Lung microvascular endothelial cell (primary cell): ENCODE data around the gene ROPN1L. TPM values are rescaled to one million over a fixed set of nuclear protein-coding genes. Genes with fewer than 3 reads are reported as not detected.
"Not testable (repeated sequence)": the region's sequence is repeated elsewhere in the genome, so short reads cannot be mapped to it uniquely, and the experiment has no call there.

Experiments used
- DNase-seq, 2 donors: peaks; one replicate each; pipeline versions ENCODE4 v3.0.0 to v3.0.0-alpha.2; 2010; ENCODE audit warnings: low read depth in 2 of 2
- total RNA-seq: library from RNA; depleted of rRNA; stranded (reverse); fragments of >200 nt; gene quantifications from 2 replicates; pipeline ENCODE4 v1.2.1, GENCODE V29; 2014

The ROPN1L gene
- total RNA-seq, 1 donor from 2014 or later: 1.4 TPM

DNA sequence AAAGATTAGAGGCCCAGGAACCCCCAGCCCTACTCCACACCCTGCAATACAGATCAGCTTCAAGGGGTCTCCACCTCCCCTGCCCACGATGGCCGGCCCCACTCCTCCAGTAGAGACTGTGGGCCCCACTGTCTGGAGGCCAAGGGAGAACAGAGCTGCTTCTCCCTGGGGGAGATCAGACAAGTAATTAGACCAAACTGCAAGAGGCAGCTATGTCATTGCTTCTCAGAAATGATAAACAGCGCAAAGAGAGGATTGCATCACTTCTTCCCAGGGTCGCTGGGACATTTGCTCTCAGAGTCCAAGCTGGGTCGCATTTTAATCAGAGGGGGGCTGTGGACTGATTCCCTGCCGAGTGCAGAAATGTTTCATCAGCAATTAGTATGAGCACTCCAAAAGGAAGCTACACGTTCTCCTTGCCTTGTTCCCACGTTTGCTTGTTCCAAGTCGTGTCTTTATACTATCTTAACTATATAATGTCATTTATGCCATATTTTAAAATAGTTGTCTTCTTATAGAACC lies 59.9 kb downstream of the ROPN1L start:
- DNase-seq: no peak

DNA sequence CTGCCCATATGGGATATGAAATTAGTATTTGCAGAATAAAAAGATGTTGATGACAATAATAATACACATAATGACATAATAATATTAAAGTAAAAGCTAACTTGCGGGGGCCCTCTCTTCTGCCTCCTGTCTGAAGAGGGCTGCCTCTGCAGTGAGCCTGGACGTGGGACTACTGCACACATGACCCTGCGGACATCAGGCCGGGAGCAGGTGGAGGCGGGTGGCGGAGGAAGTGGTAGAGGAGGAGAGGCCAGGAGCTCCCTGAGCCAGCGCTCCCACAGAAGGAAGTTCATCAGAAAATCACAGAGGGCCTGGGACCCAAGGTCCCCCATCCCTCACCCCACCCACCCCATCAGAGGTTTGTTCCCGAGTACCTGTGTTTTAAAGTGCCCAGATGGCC lies 60.5 kb downstream of the ROPN1L start:
- no peak for DNase-seq

DNA sequence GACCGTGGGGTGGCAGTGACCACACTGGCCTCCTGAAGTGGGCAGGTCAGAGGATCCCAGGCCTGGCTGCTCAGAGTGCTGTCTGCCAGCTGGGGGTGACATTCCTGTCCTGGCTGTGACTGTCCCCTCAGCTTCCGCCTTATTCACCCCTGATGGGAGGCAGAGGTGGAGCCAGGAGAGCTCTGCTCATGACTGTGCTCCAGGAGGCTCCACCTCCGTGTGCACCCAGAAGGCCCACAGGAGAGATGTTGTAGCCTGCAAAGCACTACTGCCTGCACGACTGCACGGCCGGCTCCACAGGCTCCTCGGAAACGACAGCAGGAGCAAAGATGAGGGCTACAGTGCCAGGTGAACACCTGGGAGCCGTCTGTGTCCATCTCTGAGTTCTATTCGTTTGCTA lies 60.9 kb downstream of the ROPN1L start:
- no peak for DNase-seq

DNA sequence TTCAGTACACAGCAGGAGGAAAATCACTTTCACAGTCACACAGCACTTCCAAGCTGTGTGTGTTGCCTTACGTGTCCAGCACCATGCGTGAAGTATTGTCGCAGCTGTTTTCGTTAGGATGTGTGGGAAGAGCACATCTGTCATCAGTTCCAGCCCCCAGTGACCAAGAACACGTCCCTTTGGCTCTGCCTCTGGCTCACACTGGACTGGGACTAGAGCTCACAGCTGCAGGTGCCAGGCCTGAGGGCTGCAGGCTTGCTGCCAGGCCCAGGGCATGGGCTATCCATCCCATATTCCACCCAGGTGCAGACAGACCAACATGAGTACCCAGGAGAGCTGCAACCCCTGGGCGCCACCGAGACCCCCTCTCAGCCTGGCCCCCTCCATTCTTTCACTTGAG lies 61.6 kb downstream of the ROPN1L start:
- DNase-seq: peak in 1 of 2 donors; percentile 86

DNA sequence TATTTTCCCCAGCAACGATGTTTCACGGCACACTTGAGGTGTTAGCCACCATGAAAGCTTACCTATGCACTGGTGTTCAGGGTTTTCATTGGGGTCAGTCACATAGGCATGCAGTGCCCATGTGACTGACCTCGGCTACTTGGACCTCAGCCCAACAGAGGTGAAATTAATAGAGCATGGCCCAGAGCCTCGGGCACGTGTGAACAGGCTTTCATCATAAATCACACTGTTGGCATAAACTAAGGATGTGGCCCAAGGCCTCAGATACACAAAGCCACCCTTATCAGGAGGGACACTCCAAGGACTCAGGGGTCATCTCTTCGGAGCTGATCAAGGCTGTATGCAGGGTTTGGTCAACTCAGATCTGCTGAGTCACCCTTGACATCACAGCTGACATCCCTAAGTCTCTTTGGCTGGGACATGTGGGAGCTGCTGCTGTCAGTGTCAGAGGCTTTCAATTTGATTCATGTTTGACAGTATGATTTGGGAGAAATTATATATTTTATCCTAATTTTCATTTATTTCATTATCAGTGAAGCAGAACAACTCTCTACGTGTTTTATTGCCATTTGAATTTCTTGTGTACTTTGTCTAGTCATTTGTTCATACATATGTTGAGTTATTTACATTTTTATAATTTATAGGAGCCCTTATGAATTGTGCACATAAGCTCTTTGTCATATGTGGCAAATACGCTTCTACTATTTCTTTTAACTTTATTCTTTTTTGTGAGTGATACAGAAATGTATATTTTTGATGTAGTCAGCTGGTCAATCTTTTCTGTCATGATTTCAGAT lies 62.5 kb downstream of the ROPN1L start:
- peak; percentile 20 to 38 for DNase-seq

DNA sequence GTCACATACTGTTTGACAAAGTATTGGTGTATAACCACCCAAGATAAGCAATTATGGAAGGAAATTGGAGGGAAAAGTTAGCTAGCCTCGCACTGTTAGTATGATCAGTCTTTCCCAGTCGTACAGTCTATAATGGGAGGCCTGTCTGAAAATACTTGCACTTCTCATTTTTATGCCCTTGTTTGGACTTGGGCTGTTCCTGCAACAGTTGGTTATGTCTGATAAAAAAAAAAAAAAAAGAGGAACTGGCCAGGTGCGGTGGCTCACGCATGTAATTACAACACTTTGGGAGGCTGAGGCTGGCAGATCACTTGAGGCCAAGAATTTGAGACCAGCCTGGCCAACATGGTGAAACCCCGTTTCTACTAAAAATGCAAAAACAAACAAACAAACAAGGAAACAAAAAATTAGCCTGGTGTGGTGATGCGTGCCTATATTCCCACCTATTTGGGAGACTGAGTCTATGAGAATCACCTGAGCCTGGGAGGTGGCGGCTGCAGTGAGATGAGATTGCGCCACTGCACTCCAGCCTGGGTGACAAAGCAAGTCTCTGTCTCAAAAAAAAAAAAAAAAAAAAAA lies 63.9 kb downstream of the ROPN1L start:
- DNase-seq: no peak

DNA sequence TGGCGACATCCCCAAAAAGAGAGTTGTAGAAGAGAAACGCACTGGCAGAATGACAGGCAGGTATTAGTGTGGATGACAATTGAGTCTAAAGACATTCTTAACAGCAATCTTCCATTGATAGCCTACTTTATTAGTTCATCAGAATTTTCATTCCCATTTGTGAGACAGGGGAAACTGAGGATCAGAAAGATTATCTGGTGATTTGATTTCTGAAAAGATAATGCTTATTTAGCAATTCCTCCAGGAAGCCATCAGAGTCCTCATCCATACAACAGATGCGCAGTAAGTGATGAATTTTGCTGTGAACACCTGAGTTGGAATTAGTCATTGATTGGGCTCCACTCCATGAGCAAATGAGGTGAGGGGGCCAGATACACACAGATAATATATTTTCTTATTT lies 64.9 kb downstream of the ROPN1L start:
- DNase-seq: no peak

DNA sequence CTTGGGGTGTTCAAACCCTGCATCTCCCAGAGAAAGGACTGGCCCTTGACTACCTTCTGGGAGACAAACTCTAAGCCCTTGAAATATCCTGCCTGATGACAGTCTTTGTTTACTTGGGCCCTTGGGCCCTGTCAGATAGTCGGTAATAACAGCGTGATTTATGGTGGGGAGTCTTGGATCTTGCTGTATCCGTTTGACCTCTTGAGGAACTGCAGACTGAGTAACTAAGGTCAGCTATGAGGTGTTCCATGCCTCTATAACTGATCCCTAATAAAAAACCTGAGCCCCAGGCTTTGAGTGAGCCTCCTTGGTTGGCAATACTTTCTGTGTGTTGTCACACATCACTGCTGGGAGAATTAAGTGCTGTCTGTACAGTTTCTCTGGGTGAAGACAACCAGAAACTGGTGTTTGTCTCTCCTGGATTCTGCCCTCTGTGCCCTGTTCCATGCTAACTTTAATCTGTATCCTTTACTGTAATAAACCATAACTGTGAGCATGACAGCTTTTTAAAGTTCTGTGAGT lies 66.0 kb downstream of the ROPN1L start:
- peak in 1 of 2 donors; percentile 89 for DNase-seq

DNA sequence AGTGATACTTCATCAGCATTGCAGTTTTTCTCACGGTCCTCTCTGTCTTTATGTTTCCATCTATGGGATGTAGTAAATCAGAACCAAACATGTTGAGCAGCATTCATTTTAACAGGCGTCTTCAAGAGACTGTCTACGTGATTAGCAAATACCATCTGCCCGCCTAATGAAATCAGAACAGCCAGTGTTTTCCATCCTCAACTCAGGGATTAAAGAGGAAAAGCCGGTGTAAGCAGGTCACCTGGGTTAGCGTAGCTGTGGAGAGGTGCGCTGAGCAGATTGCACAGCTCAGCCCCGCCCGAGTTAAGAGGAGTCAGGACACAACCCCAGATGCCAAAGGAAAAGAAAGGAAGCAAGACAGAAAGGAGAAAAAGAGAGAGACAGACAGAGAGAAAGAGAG lies 67.9 kb downstream of the ROPN1L start:
- DNase-seq: no peak

DNA sequence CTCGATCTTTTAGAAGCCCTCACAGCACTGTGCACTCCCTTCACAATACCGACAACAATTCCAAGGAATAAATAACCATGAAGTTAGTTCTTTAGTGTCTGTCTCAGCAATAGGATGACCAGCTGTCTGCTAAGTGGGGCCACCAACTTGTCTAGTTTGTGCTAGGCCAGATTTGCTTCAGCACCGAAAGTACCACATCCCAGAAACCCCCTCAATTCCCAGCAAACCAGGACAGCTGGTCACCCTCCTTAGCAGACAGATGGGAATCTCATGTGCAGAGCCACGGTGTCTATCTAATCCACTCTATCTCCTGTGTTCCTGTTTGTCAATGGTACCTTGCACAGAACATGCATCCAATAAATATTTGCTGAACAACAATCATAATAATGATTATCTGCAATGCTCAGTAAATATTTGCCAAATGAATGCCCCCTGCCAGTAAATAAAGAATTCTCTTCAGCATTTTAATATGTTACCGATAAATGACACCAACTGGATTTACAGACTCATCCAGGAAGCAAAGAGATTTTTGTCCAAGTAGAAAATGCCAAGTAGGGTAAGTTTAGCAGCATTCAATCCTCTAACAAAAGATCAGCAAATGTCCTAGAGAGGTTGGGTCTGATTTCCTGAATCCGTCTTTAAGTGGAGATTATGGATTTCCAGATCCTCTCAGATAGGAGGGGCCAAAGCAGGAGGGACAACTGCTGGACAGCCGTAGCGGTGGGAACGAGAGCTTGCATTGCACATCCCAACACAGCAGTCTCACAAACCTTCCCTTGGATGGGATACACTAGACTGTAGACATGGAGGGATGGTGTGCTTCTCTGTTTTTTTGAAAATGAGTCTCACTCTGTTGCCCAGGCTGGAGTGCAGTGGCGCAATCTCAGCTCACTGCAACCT lies 70.3 kb downstream of the ROPN1L start:
- no peak for DNase-seq

DNA sequence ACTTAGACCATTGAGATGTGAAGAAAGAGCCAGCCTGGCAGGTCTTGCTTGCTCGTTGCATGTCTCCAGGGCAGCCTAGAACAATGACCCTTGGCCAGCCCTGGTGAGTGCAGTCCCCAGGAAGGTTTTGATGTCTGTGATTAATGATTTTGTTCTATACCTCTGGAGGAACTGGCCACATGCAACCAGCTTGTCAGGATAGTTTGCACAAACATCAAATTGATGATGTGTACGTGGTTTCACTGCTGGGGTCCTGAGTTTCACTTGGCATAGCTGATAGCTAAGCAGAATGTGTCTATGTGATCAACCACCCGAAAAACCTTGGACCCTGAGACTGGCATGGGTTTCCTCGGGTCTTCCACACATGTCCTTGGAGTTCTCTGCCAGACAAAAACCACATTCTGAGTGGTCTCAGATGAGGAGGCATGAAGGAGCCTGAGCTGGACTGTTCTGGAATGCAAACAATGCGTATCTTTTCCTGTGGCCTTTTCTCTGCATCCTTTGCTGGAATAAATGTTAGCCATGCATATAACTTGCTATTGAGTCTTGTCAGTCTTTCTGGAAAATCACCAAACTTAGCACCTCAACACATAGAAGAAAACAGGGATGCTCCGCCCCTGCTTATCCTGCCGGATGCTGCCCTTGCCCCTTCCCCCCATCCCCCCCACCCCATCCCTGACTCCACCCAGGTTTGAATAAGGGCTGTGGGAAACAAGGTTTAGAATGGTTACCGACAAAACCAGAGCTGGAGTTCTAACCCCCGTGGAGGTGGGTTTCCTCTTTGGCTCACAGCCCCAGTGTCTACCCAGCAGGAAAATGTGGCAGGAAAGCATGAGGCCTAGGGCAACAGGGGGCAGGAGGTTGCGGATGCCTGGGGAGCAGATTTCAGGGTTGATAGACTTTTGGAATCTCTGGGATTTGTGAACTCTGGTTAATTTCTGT lies 72.1 kb downstream of the ROPN1L start:
- peak; percentile 91 to 95 for DNase-seq

DNA sequence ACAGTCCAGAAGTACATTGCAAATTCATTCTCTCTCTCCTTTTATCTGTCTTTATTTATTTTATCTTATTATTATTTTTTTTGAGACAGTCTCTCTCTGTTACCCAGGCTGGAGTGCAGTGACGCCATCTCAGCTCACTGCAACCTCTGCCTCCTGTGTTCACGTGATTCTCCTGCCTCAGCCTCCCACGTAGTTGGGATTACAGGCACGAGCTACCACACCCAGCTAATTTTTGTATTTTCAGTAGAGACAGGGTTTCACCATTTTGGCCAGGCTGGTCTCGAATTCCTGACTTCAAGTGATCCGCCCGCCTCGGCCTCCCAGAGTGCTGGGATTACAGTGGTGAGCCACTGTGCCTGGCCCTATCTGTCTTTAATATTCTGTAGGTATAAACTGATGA lies 72.9 kb downstream of the ROPN1L start:
- not testable (repeated sequence) for DNase-seq

Other genes starting within 250 kb of the ROPN1L start
- 14.8 and 37.5 TPM in 2 replicates for gene ATPSCKMT, start 192.0 kb upstream of the ROPN1L start, total RNA-seq
- gene CCT5, start 191.6 kb upstream of the ROPN1L start, total RNA-seq: 477 and 610 TPM in 2 replicates
- gene CMBL, start 134.0 kb upstream of the ROPN1L start, total RNA-seq: 2.4 and 3.5 TPM in 2 replicates
- 31.8 and 44.0 TPM in 2 replicates for gene MARCHF6, start 88.2 kb upstream of the ROPN1L start, total RNA-seq
- gene ANKRD33B, start 122.2 kb downstream of the ROPN1L start, total RNA-seq: 1.4 and 2.6 TPM in 2 replicates